Muscle of leg (tissue), 11 donors: ENCODE data around the gene EOLA1. TPM values are rescaled to one million over a fixed set of nuclear protein-coding genes. Genes with fewer than 3 reads are reported as not detected.
"Not testable (repeated sequence)": the region's sequence is repeated elsewhere in the genome, so short reads cannot be mapped to it uniquely, and the experiment has no call there.

Source experiments
- DNase-seq: peaks from one replicate; pipeline ENCODE4 v3.0.0; 2013
- H3K27ac ChIP-seq: one replicate; pipeline ENCODE4 v1.5.1; 2013; ENCODE audit warnings: mild to moderate bottlenecking, low read length, control low read depth
- H3K27me3 ChIP-seq: one replicate; pipeline ENCODE4 v1.6.1; 2013; ENCODE audit warnings: low read length; ENCODE audit not compliant: control insufficient read depth, insufficient read depth
- H3K36me3 ChIP-seq: one replicate; pipeline ENCODE4 v1.6.1; 2013; ENCODE audit warnings: low read length; ENCODE audit not compliant: control insufficient read depth, insufficient read depth
- H3K4me1 ChIP-seq: one replicate; pipeline ENCODE4 v1.6.1; 2013; ENCODE audit warnings: low read length; ENCODE audit not compliant: control insufficient read depth, insufficient read depth
- H3K4me3 ChIP-seq: one replicate; pipeline ENCODE4 v1.5.1; 2013; ENCODE audit warnings: low read length, control low read depth
- H3K9me3 ChIP-seq: replicated peaks from 2 replicates; pipeline ENCODE4 v1.6.1; 2013; ENCODE audit warnings: low read depth, low read length; ENCODE audit not compliant: control insufficient read depth
- WGBS: methylation state at CpG from one replicate; pipeline ENCODE4 v1.1.5; 2013; ENCODE audit warnings: missing lambda C conversion rate; ENCODE audit not compliant: insufficient coverage; 5-methylcytosine and 5-hydroxymethylcytosine counted together
- polyA plus RNA-seq, 8 donors: library from polyadenylated mRNA; unstranded; fragments of 120-200 nt; gene quantifications; one replicate each; pipeline versions ENCODE4 v1.2.1 to v1.2.3, GENCODE V29; 2013; ENCODE audit warnings: inconsistent platforms in 1 of 8, low replicate concordance in 1 of 8; ENCODE audit not compliant: insufficient read length in 8 of 8, insufficient read depth in 1 of 8
- total RNA-seq: library from RNA; stranded (reverse); fragments of 120-200 nt; gene quantifications from one replicate; pipeline ENCODE4 v1.2.4, GENCODE V29; 2013

The EOLA1 gene
- total and polyA plus RNA-seq, 9 donors, result 19.9 to 26.3 (median 22.0) TPM

GRCh38 chrX:149499766-149500165 is 41.0 kb upstream of the EOLA1 start:
- Histone ChIP-seq H3K9me3 (no peaks in the 10 kb centered on the region), H3K4me3 (no peak overlapping the region), H3K36me3 (peaks cover 16% of the 10 kb centered on the region), H3K4me1 (peaks cover 4% of the 10 kb centered on the region), H3K27ac (no peak overlapping the region), H3K27me3 (peaks cover 7% of the 10 kb centered on the region)
- 70% methylated on average over 2 of the region's 5 CpGs for WGBS
- DNase-seq, result no peak

- H3K27me3 ChIP-seq, result peaks cover 10% of the 10 kb centered on the region
- H3K27ac ChIP-seq, DNase-seq, H3K9me3 ChIP-seq, H3K4me1 ChIP-seq, H3K4me3 ChIP-seq: not testable (repeated sequence)
- WGBS, result no CpG with 5 or more reads among the region's 5 CpGs
- H3K36me3 ChIP-seq, result peaks cover 11% of the 10 kb centered on the region
Observed at GRCh38 chrX:149502923-149503322, 37.9 kb upstream of the EOLA1 start.

GRCh38 chrX:149503446-149503845 is 37.4 kb upstream of the EOLA1 start:
- not testable (repeated sequence) for H3K4me3 ChIP-seq

GRCh38 chrX:149504226-149504914 is 36.4 kb upstream of the EOLA1 start:
- Histone ChIP-seq H3K36me3 (peaks cover 9% of the 10 kb centered on the region), H3K27ac (peak overlapping the region; percentile 83), H3K27me3 (peaks cover 19% of the 10 kb centered on the region), H3K9me3 (no peaks in the 10 kb centered on the region), H3K4me1 (peaks cover 7% of the 10 kb centered on the region), H3K4me3 (peak overlapping the region; percentile 70)
- DNase-seq, result no peak
- 46% methylated on average over 9 of the region's 10 CpGs for WGBS

More at GRCh38 chrX:149503446-149503845, 37.4 kb upstream of the EOLA1 start:
- not testable (repeated sequence) for H3K36me3 ChIP-seq, H3K9me3 ChIP-seq, H3K27ac ChIP-seq, DNase-seq, H3K4me1 ChIP-seq
- H3K27me3 ChIP-seq, result peaks cover 14% of the 10 kb centered on the region
- WGBS, result no CpG with 5 or more reads among the region's 10 CpGs

GRCh38 chrX:149504915-149505651 is 35.7 kb upstream of the EOLA1 start, which contains the start of gene IDS:
Gene IDS, minus strand, starts transcription at chrX:149505306. Its CDS starts 169 bp downstream, at chrX:149505137.
- Histone ChIP-seq H3K9me3 (no peaks in the 10 kb centered on the region), H3K27me3 (peaks cover 21% of the 10 kb centered on the region), H3K27ac (peak within 1 kb of the TSS; percentile 83), H3K4me3 (peak within 1 kb of the TSS; percentile 70), H3K36me3 (peaks cover 9% of the 10 kb centered on the region), H3K4me1 (peaks cover 7% of the 10 kb centered on the region)
- DNase-seq, result peak; percentile 95
- WGBS, result 30% methylated on average over 42 of the region's 54 CpGs

GRCh38 chrX:149505671-149506070 is 35.1 kb upstream of the EOLA1 start:
- H3K4me1 ChIP-seq, result peaks cover 7% of the 10 kb centered on the region
- DNase-seq, result no peak
- H3K27me3 ChIP-seq, result peaks cover 21% of the 10 kb centered on the region
- H3K27ac ChIP-seq, result no peak overlapping the region
- WGBS, result 86% methylated on average over 5 of the region's 9 CpGs
- no peak overlapping the region for H3K4me3 ChIP-seq
- peaks cover 6% of the 10 kb centered on the region for H3K36me3 ChIP-seq
- H3K9me3 ChIP-seq, result no peaks in the 10 kb centered on the region

GRCh38 chrX:149506349-149506748 is 34.5 kb upstream of the EOLA1 start:
- Histone ChIP-seq H3K36me3 (peaks cover 5% of the 10 kb centered on the region), H3K4me1 (peaks cover 7% of the 10 kb centered on the region), H3K9me3 (no peaks in the 10 kb centered on the region), H3K4me3 (no peak overlapping the region), H3K27me3 (peaks cover 23% of the 10 kb centered on the region), H3K27ac (no peak overlapping the region)
- no peak for DNase-seq
- no CpG with 5 or more reads among the region's 2 CpGs for WGBS

GRCh38 chrX:149508467-149508866 is 32.3 kb upstream of the EOLA1 start:
- H3K27me3 ChIP-seq, result peaks cover 20% of the 10 kb centered on the region
- H3K9me3 ChIP-seq, result no peaks in the 10 kb centered on the region
- no peak overlapping the region for H3K27ac ChIP-seq
- H3K36me3 ChIP-seq, result no peaks in the 10 kb centered on the region
- H3K4me3 ChIP-seq, result no peak overlapping the region
- H3K4me1 ChIP-seq, result peaks cover 10% of the 10 kb centered on the region
- no CpG with 5 or more reads among the region's 1 CpG for WGBS
- DNase-seq, result no peak

GRCh38 chrX:149510386-149510785 is 30.4 kb upstream of the EOLA1 start:
- WGBS, result no CpG with 5 or more reads among the region's 4 CpGs
- peaks cover 5% of the 10 kb centered on the region for H3K4me1 ChIP-seq
- no peak for DNase-seq
- no peaks in the 10 kb centered on the region for H3K9me3 ChIP-seq
- H3K27me3 ChIP-seq, result peaks cover 20% of the 10 kb centered on the region
- no peak overlapping the region for H3K4me3 ChIP-seq
- H3K27ac ChIP-seq, result no peak overlapping the region
- no peaks in the 10 kb centered on the region for H3K36me3 ChIP-seq

- Histone ChIP-seq H3K27me3 (peaks cover 20% of the 10 kb centered on the region), H3K4me1 (peaks cover 3% of the 10 kb centered on the region), H3K4me3 (no peak overlapping the region), H3K27ac (no peak overlapping the region), H3K36me3 (no peaks in the 10 kb centered on the region), H3K9me3 (no peaks in the 10 kb centered on the region)
- DNase-seq, result no peak
- WGBS, result 31% methylated on average over 2 of the region's 5 CpGs
Observed at GRCh38 chrX:149511081-149511480, 29.7 kb upstream of the EOLA1 start.
